ENCODE data around the gene RPP21.
A peak's percentile ranks its signal among the peaks of the same experiment; 100 is the strongest.
"Not testable (repeated sequence)": the region's sequence is repeated elsewhere in the genome, so short reads cannot be mapped to it uniquely, and the experiment has no call there.

RPP21 gene

GRCh38 chr6:30329331-30329730 is 15.6 kb upstream of the RPP21 start:
- no peak for DNase-seq (ENCODE audit: low spot score)

GRCh38 chr6:30331981-30332380 is 13.0 kb upstream of the RPP21 start:
- no peak for DNase-seq (ENCODE audit: low spot score)

- no peak for DNase-seq (ENCODE audit: low spot score)
Measured at GRCh38 chr6:30334075-30334783, 10.7 kb upstream of the RPP21 start.

GRCh38 chr6:30340589-30341054 is 4.3 kb upstream of the RPP21 start:
- DNase-seq (ENCODE audit: low spot score) = no peak

GRCh38 chr6:30341218-30341617 is 3.7 kb upstream of the RPP21 start:
- no peak for DNase-seq (ENCODE audit: low spot score)

- DNase-seq (ENCODE audit: low spot score) = no peak
Measured at GRCh38 chr6:30341728-30342127, 3.2 kb upstream of the RPP21 start.

GRCh38 chr6:30344191-30344867 is 627 bp upstream of the RPP21 start:
- no peak for DNase-seq (ENCODE audit: low spot score)

- DNase-seq (ENCODE audit: low spot score) = no peak
Measured at GRCh38 chr6:30345852-30346251, 896 bp downstream of the RPP21 start.

GRCh38 chr6:30348957-30349356 is 4.0 kb downstream of the RPP21 start:
- DNase-seq (ENCODE audit: low spot score) = no peak

GRCh38 chr6:30349421-30350177 is 4.6 kb downstream of the RPP21 start:
- DNase-seq (ENCODE audit: low spot score) = no peak

GRCh38 chr6:30350524-30350923 is 5.6 kb downstream of the RPP21 start:
- no peak for DNase-seq (ENCODE audit: low spot score)

GRCh38 chr6:30352550-30352949 is 7.6 kb downstream of the RPP21 start:
- no peak for DNase-seq (ENCODE audit: low spot score)

- DNase-seq (ENCODE audit: low spot score) = no peak
Measured at GRCh38 chr6:30355281-30355680, 10.3 kb downstream of the RPP21 start.

- DNase-seq (ENCODE audit: low spot score) = no peak
Measured at GRCh38 chr6:30356536-30356935, 11.6 kb downstream of the RPP21 start.

- DNase-seq (ENCODE audit: low spot score) = peak; percentile 76
Measured at GRCh38 chr6:30357678-30358540, 13.0 kb downstream of the RPP21 start.

GRCh38 chr6:30359276-30359675 is 14.3 kb downstream of the RPP21 start:
- DNase-seq (ENCODE audit: low spot score) = no peak

- DNase-seq (ENCODE audit: low spot score) = no peak
Measured at GRCh38 chr6:30360139-30360538, 15.2 kb downstream of the RPP21 start.

GRCh38 chr6:30361661-30362060 is 16.7 kb downstream of the RPP21 start:
- no peak for DNase-seq (ENCODE audit: low spot score)

- DNase-seq (ENCODE audit: low spot score) = no peak
Measured at GRCh38 chr6:30363459-30363858, 18.5 kb downstream of the RPP21 start.

- DNase-seq (ENCODE audit: low spot score) = no peak
Measured at GRCh38 chr6:30364591-30364990, 19.6 kb downstream of the RPP21 start.

GRCh38 chr6:30369280-30369679 is 24.3 kb downstream of the RPP21 start:
- not testable (repeated sequence) for DNase-seq (ENCODE audit: low spot score)

Measured in AG08396 (cell line).